ENCODE data around the gene SCAPER. TPM values are rescaled to one million over a fixed set of nuclear protein-coding genes. Genes with fewer than 3 reads are reported as not detected.
"Not testable (repeated sequence)": the region's sequence is repeated elsewhere in the genome, so short reads cannot be mapped to it uniquely, and the experiment has no call there.

The SCAPER gene
- total RNA-seq, 1 donor from 2014 or later = 22.8 TPM

DNA sequence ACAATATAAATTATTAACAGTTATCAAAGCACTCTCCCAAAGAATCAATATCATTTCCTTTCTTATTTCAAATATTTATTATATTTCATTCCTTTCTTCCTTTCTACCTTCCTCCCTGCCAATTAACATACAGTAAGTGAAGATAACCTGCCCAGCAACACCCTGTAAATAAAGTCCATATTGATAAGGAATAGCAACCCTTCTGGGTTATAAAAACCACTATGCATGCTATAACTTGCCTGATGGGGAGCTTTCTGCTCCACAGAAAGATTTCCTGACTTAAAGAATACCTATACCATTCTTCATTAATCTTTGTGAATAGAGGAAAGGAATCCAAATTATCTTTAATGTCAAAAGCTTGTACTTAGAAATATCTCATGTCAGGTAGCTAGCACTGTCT is 402.0 kb downstream of the SCAPER start:
- no peak overlapping the region for H3K27ac Mint-ChIP-seq
- H3K9me3 Mint-ChIP-seq = no peaks in the 10 kb centered on the region
- H3K27me3 Mint-ChIP-seq (ENCODE audit: low read depth) = no peaks in the 10 kb centered on the region
- intact Hi-C loops (cut with micrococcal nuclease) = no loop called here
- no peak for DNase-seq (ENCODE audit: low spot score)
- no peak overlapping the region for H3K4me3 Mint-ChIP-seq (ENCODE audit: low read depth)
- H3K36me3 Mint-ChIP-seq (ENCODE audit: low read depth) = no peaks in the 10 kb centered on the region
- H3K4me1 Mint-ChIP-seq (ENCODE audit: low read depth) = no peaks in the 10 kb centered on the region

DNA sequence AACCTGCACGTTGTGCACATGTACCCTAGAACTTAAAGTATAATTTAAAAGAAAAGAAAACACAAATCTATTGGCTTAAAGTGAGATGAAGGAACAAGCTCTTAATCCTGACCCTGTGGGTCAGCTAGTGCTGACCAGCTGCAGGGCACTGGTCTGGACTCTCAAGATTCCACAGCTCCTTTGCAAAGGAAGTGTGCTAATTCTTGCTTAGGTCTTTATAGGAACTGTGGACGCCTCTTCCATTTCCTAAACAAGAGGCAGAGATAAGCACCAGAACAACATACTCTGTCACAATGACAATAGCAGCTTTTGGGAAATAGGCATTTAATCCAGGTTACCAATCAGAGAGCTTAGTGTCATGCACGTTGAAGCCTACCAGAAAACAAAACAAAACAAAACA is 402.5 kb downstream of the SCAPER start:
- H3K36me3 Mint-ChIP-seq (ENCODE audit: low read depth) = no peaks in the 10 kb centered on the region
- no peak for DNase-seq (ENCODE audit: low spot score)
- no peaks in the 10 kb centered on the region for H3K9me3 Mint-ChIP-seq
- no peaks in the 10 kb centered on the region for H3K4me1 Mint-ChIP-seq (ENCODE audit: low read depth)
- no peaks in the 10 kb centered on the region for H3K27me3 Mint-ChIP-seq (ENCODE audit: low read depth)
- intact Hi-C loops (cut with micrococcal nuclease) = no loop called here
- no peak overlapping the region for H3K27ac Mint-ChIP-seq
- H3K4me3 Mint-ChIP-seq (ENCODE audit: low read depth) = no peak overlapping the region

DNA sequence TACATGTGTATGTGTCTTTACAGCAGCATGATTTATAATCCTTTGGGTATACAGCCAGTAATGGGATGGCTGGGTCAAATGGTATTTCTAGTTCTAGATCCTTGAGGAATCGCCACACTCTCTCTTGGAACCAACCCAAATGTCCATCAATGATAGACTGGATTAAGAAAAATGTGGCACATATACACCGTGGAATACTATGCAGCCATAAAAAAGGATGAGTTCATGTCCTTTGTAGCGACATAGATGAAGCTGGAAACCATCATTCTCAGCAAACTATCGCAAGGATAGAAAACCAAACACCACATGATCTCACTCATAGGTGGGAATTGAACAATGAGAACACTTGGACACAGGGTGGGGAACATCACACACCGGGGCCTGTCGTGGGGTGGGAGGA is 403.0 kb downstream of the SCAPER start:
- H3K36me3 Mint-ChIP-seq (ENCODE audit: low read depth); intact Hi-C loops (cut with micrococcal nuclease); H3K4me3 Mint-ChIP-seq (ENCODE audit: low read depth); H3K27ac Mint-ChIP-seq; H3K4me1 Mint-ChIP-seq (ENCODE audit: low read depth); DNase-seq (ENCODE audit: low spot score); H3K9me3 Mint-ChIP-seq; H3K27me3 Mint-ChIP-seq (ENCODE audit: low read depth): not testable (repeated sequence)

DNA sequence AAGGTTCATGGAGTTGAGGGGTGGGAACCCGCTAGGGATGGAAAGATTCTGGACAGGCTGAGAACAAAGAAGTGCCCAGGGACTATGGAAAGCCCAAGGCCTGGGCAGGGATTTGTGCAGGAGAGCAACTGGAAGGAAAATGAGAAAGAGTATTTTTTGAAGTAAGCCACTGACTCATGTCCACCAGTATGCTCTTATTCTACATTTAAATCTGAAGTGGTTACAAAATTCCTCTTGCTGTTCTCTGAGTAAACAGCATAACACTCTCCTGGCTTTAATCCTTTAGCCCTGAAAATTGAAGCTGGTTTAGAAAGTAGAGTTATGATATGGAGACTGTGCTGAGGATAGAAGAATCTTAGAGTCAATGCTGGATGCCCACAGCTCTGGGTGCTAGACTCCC is 403.4 kb downstream of the SCAPER start:
- intact Hi-C loops (cut with micrococcal nuclease) = no loop called here
- H3K4me3 Mint-ChIP-seq (ENCODE audit: low read depth) = no peak overlapping the region
- H3K4me1 Mint-ChIP-seq (ENCODE audit: low read depth) = no peaks in the 10 kb centered on the region
- H3K27me3 Mint-ChIP-seq (ENCODE audit: low read depth) = no peaks in the 10 kb centered on the region
- H3K9me3 Mint-ChIP-seq = no peaks in the 10 kb centered on the region
- no peak overlapping the region for H3K27ac Mint-ChIP-seq
- H3K36me3 Mint-ChIP-seq (ENCODE audit: low read depth) = no peaks in the 10 kb centered on the region
- no peak for DNase-seq (ENCODE audit: low spot score)

DNA sequence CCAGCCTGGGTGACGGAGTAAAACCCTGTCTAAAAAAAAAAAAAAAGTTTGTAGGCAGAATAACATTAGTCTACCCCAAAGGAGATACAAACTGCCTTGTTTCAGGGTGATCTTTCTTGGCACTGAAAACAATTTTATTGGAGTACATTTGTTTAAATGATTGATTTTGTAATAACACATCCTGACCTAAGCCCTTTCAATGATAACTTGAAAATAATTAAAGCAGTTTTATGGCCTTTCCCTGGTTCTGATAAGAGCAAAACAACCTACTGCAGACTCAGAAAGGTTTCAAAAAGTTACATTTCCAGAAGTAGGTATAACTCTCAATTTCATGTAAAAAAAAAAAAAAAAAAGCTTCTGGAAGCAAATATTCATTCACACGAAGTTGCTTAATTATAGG is 404.1 kb downstream of the SCAPER start:
- DNase-seq (ENCODE audit: low spot score) = no peak
- H3K9me3 Mint-ChIP-seq = no peaks in the 10 kb centered on the region
- no peaks in the 10 kb centered on the region for H3K4me1 Mint-ChIP-seq (ENCODE audit: low read depth)

DNA sequence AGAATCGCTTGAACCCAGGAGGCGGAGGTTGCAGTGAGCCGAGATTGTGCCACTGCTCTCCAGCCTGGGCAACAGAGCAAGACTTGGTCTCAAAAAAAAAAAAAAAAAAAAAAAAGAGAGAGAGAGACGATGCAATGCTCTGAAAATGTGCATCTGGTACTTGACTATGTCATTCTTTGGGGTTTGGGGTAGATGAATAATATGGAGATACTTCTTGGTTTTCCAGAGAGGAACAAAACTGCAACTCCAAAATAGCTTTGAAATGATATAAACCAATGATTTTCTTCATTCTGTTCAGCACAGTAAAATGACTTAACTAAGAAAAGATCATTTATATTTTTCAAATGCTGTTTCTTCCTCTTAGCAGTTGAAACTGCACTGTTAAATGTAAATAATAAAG is 409.7 kb downstream of the SCAPER start:
- no peaks in the 10 kb centered on the region for H3K36me3 Mint-ChIP-seq (ENCODE audit: low read depth)
- no peaks in the 10 kb centered on the region for H3K9me3 Mint-ChIP-seq
- H3K27me3 Mint-ChIP-seq (ENCODE audit: low read depth) = no peaks in the 10 kb centered on the region
- H3K4me3 Mint-ChIP-seq (ENCODE audit: low read depth) = no peak overlapping the region
- H3K27ac Mint-ChIP-seq = no peak overlapping the region
- no peak for DNase-seq (ENCODE audit: low spot score)
- no peaks in the 10 kb centered on the region for H3K4me1 Mint-ChIP-seq (ENCODE audit: low read depth)
- intact Hi-C loops (cut with micrococcal nuclease) = no loop called here

More for the DNA sequence above, 404.1 kb downstream of the SCAPER start:
- H3K27ac Mint-ChIP-seq = no peak overlapping the region
- H3K27me3 Mint-ChIP-seq (ENCODE audit: low read depth) = no peaks in the 10 kb centered on the region
- intact Hi-C loops (cut with micrococcal nuclease) = no loop called here
- H3K4me3 Mint-ChIP-seq (ENCODE audit: low read depth) = no peak overlapping the region
- H3K36me3 Mint-ChIP-seq (ENCODE audit: low read depth) = no peaks in the 10 kb centered on the region

DNA sequence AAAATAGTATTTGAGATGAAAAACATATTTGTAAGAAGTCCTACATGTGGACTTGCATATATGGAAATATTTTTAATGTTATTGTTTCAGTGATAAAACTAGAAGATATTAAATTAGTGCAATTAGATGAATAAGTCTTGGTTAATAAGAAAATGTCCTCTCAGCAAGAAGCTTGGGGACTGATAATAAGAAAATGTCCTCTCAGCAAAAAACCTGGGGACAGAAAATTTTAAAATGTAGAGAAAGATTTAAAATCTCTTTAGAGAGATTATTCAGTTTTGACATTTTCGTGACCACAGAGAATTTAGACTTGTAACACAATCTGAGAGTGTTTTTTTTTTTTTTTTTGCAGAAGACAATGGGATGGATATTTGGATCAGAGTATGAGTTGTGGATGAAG is 412.6 kb downstream of the SCAPER start:
- Mint-ChIP-seq H3K9me3 (peaks cover 5% of the 10 kb centered on the region), H3K27me3 (ENCODE audit: low read depth) (no peaks in the 10 kb centered on the region), H3K36me3 (ENCODE audit: low read depth) (no peaks in the 10 kb centered on the region), H3K27ac (no peak overlapping the region), H3K4me1 (ENCODE audit: low read depth) (no peaks in the 10 kb centered on the region), H3K4me3 (ENCODE audit: low read depth) (no peak overlapping the region)
- DNase-seq (ENCODE audit: low spot score) = no peak
- intact Hi-C loops (cut with micrococcal nuclease) = no loop called here

DNA sequence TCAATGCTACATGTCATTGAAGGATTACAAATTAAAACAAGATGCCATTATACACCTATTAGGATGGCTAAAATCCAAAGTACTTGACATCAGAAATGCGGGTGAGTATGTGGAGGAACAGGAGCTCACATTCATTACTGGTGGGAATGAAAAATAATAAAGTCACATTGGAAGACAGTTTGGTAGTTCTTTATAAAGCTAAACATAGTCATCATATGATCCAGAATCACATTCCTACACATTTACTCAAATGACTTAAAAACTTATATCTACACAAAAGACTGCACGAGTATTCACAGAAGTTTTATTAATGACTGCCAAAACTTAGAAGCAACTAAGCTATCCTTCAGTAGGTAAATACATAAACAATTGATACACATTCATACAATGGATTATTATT is 421.4 kb downstream of the SCAPER start:
- H3K4me3 Mint-ChIP-seq (ENCODE audit: low read depth) = no peak overlapping the region
- H3K4me1 Mint-ChIP-seq (ENCODE audit: low read depth) = no peaks in the 10 kb centered on the region
- no peaks in the 10 kb centered on the region for H3K9me3 Mint-ChIP-seq
- peaks cover 3% of the 10 kb centered on the region for H3K27me3 Mint-ChIP-seq (ENCODE audit: low read depth)
- intact Hi-C loops (cut with micrococcal nuclease) = no loop called here
- no peaks in the 10 kb centered on the region for H3K36me3 Mint-ChIP-seq (ENCODE audit: low read depth)
- no peak overlapping the region for H3K27ac Mint-ChIP-seq
- no peak for DNase-seq (ENCODE audit: low spot score)

DNA sequence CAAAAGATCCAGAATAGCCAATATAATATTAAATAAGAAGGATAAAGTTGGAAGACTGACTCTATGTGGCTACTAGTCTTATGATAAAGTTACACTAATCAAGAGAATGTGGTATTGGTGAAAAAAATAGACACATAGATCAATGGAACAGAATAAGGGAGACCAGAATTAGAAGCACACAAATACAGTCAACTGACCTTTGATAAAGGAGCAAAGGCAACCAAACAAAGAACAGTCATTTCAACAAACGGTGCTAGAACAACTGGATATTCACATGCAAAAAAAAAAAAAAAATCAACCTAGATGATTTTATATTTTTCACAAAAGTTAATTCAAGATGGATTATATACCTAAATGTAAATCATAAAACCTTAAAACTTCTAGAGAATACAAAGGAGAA is 422.1 kb downstream of the SCAPER start:
- no peak for DNase-seq (ENCODE audit: low spot score)
- Mint-ChIP-seq H3K36me3 (ENCODE audit: low read depth) (no peaks in the 10 kb centered on the region), H3K4me3 (ENCODE audit: low read depth) (no peak overlapping the region), H3K27ac (no peak overlapping the region), H3K9me3 (no peaks in the 10 kb centered on the region), H3K27me3 (ENCODE audit: low read depth) (peaks cover 3% of the 10 kb centered on the region), H3K4me1 (ENCODE audit: low read depth) (no peaks in the 10 kb centered on the region)
- intact Hi-C loops (cut with micrococcal nuclease) = no loop called here

DNA sequence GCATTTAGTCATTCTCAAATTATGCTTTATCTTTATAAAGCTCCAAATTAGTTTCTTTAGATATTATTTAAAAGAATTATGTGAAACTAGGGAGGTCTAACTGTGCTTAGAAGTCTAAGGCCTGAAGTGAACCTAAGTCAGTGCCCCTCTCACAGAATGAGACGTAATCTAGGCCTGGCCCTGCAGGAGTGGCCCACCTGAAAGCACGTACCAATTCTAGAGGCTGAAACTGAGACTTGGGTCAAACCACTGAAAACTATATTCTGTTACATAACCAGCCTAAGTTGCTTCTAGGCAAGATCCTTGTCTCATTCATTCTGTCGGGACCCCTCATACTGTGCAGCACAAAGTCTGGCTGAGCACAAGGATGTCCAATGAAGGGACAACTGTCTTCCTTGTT is 424.9 kb downstream of the SCAPER start:
- Mint-ChIP-seq H3K4me3 (ENCODE audit: low read depth) (no peak overlapping the region), H3K27ac (no peak overlapping the region), H3K4me1 (ENCODE audit: low read depth) (no peaks in the 10 kb centered on the region), H3K36me3 (ENCODE audit: low read depth) (no peaks in the 10 kb centered on the region), H3K27me3 (ENCODE audit: low read depth) (peaks cover 3% of the 10 kb centered on the region), H3K9me3 (no peaks in the 10 kb centered on the region)
- no peak for DNase-seq (ENCODE audit: low spot score)
- intact Hi-C loops (cut with micrococcal nuclease) = no loop called here

DNA sequence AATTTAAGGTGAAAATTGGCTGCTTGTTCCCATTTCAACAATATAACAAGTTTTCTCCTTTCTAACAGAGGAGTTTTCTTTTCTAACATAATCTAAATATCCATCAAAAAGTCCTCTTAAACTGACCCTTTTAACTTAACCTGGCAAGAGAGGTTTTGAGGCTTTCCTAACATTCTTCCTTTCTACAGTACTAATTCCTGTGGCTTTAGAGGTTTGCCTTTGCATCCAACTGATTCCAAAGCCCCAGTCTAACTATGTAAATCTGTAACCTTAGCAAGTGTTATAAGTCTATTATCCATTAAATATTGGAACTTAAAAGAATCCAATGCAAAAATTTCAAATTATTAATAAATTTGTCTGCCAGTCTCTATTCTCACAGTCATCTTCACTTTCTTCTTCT is 434.4 kb downstream of the SCAPER start:
- peaks cover 17% of the 10 kb centered on the region for H3K36me3 Mint-ChIP-seq (ENCODE audit: low read depth)
- no peaks in the 10 kb centered on the region for H3K27me3 Mint-ChIP-seq (ENCODE audit: low read depth)
- DNase-seq (ENCODE audit: low spot score) = no peak
- no peak overlapping the region for H3K4me3 Mint-ChIP-seq (ENCODE audit: low read depth)
- H3K27ac Mint-ChIP-seq = no peak overlapping the region
- peaks cover 20% of the 10 kb centered on the region for H3K9me3 Mint-ChIP-seq
- H3K4me1 Mint-ChIP-seq (ENCODE audit: low read depth) = peaks cover 3% of the 10 kb centered on the region
- intact Hi-C loops (cut with micrococcal nuclease) = no loop called here

DNA sequence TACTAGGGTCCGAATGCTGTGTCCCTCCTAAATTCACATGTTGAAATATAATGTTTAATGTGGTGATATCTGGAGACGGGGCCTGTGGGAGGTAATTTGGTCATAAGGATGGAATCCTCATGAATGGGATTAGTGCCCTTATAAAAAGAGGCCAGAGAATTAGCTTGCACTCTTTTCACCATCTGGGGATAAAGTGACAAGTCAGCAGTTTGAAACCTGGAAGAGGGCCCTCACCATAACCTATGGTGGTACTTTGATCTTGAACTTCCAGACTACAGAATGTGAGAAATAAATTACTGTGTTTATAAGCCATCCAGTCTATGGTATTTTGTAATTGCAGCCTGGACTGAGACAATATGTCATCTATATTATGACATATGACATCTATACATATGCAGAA is 436.4 kb downstream of the SCAPER start:
- peaks cover 3% of the 10 kb centered on the region for H3K4me1 Mint-ChIP-seq (ENCODE audit: low read depth)
- H3K36me3 Mint-ChIP-seq (ENCODE audit: low read depth) = peaks cover 20% of the 10 kb centered on the region
- intact Hi-C loops (cut with micrococcal nuclease) = no loop called here

DNA sequence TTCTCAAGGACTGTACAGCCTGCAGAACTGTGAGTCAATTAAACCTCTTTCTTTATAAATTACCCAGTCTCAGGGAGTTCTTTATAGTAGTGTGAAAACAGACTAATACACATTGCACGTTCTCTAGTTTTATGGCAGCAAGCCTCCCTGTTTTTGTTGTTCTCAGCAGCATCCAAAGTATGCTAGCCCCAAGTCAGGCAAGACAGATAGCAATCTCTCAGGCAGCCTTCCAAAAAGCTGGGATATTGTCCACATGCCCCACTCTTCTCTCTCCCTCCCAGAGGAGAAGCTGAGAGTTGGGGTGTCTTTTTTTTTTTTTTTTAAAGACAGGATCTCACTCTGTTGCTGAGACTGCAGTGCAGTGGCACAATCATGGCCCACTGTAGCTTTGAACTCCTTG is 438.0 kb downstream of the SCAPER start:
- H3K9me3 Mint-ChIP-seq = peaks cover 22% of the 10 kb centered on the region
- intact Hi-C loops (cut with micrococcal nuclease) = no loop called here
- peaks cover 3% of the 10 kb centered on the region for H3K4me1 Mint-ChIP-seq (ENCODE audit: low read depth)
- no peak overlapping the region for H3K4me3 Mint-ChIP-seq (ENCODE audit: low read depth)
- DNase-seq (ENCODE audit: low spot score) = no peak
- H3K36me3 Mint-ChIP-seq (ENCODE audit: low read depth) = peaks cover 20% of the 10 kb centered on the region
- H3K27ac Mint-ChIP-seq = no peak overlapping the region
- no peaks in the 10 kb centered on the region for H3K27me3 Mint-ChIP-seq (ENCODE audit: low read depth)

More for the DNA sequence above, 436.4 kb downstream of the SCAPER start:
- H3K27me3 Mint-ChIP-seq (ENCODE audit: low read depth) = no peaks in the 10 kb centered on the region
- H3K27ac Mint-ChIP-seq = no peak overlapping the region
- peaks cover 22% of the 10 kb centered on the region for H3K9me3 Mint-ChIP-seq
- no peak overlapping the region for H3K4me3 Mint-ChIP-seq (ENCODE audit: low read depth)
- no peak for DNase-seq (ENCODE audit: low spot score)

DNA sequence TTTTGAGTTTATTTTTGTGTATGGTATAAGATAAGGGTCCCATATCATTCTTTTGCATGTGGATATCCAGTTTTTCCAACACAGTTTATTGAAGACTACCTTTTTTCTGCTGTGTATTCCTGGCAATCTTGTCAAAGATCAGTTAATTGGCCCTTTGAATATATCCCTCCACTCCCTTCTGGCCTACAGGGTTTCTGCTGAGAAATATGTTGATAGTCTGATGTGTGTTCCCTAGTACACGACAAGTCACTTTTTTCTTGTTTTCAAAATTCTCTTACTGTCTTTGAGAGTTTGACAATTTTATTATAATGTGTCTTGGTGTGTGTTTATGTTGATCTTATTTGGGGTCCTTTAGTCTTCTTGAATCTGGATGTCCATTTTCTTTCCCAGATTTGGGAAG is 439.4 kb downstream of the SCAPER start:
- Mint-ChIP-seq H3K4me3 (ENCODE audit: low read depth) (no peak overlapping the region), H3K27me3 (ENCODE audit: low read depth) (no peaks in the 10 kb centered on the region), H3K36me3 (ENCODE audit: low read depth) (peaks cover 20% of the 10 kb centered on the region), H3K9me3 (peaks cover 22% of the 10 kb centered on the region), H3K4me1 (ENCODE audit: low read depth) (peaks cover 3% of the 10 kb centered on the region), H3K27ac (no peak overlapping the region)
- intact Hi-C loops (cut with micrococcal nuclease) = no loop called here
- no peak for DNase-seq (ENCODE audit: low spot score)
